GM21717 (cell line): ENCODE measurements around the gene KIRREL2.

ENCODE experiments used
- ATAC-seq: cut with Tn5 transposase; IDR thresholded peaks from one replicate; pipeline ENCODE4 v1.9.1; 2021; ENCODE audit warnings: mild to moderate bottlenecking, moderate library complexity; ENCODE audit not compliant: unreplicated experiment

KIRREL2 gene

DNA sequence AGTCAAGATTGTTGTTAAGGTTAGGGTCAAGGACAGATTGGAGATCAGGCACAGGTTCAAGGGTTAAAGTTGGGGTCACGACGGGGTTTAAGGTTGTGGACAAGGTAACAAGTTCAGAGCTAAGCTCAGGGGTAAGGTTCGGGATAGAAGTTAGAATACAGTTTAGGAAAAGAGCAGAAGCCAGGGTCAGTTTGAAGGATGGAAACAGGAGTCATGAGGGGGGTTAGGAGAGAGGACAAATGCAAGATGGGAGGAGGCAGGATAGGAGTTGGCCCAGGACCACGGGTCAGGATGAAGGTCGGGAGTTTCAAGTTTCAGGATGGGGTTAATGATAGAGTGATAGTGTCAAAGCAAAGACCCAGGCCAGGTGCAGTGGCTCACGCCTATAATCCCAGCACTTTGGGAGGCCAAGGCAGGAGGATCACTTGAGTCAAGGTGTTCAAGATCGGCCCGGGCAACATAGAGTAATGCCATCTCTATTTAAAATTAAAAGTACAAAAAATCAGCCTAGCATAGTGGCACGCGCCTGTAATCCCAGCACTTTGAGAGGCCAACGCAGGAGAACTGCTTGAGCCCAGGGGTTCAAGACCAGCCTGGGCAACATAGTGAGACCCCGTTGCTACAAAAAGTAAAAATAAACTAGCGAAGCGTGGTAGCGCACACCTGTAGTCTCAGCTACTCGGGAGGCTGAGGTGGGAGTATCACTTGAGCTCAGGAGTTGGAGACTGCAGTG is 12.1 kb upstream of the KIRREL2 start:
- no peak for ATAC-seq

DNA sequence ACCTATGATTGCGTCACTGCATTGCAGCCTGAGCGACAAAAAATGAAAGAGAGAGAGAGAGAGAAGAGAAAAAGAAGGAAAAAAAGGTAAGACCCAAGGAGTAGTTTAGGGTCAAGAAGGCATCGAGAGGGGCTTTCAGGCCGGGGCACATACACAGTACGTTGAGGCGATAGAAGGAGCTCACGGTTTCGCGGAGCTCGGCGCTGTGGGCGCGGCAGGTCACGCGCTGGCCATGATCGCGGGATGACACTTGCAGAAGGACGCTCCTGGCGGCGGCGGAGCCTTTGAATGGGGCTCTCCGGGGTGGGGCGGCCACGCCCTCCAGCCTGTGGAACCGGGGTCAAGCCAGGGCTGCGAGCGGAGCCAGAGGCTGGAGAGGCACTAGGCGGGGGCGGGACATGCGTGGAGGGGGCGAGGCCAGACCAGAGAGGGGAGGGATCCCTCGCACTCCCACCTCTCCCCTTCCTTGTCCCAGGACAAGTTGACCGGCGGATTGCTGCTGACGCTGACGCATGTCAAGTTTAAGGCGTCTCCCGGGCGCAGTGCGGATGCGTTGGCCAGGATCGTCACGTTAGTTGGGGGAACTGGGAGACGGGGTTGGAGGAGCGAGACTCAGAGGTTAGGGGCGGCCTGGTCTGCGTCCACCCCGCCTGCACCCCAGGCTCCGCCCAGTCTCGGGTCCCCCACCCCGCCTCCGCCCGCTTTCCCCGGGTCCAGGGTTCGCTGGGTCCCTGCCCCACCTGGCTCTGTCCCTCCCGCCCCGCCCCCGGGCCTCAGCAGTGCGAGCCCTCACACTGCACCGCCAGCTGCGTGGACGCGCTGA is 11.3 kb upstream of the KIRREL2 start:
- no peak for ATAC-seq

DNA sequence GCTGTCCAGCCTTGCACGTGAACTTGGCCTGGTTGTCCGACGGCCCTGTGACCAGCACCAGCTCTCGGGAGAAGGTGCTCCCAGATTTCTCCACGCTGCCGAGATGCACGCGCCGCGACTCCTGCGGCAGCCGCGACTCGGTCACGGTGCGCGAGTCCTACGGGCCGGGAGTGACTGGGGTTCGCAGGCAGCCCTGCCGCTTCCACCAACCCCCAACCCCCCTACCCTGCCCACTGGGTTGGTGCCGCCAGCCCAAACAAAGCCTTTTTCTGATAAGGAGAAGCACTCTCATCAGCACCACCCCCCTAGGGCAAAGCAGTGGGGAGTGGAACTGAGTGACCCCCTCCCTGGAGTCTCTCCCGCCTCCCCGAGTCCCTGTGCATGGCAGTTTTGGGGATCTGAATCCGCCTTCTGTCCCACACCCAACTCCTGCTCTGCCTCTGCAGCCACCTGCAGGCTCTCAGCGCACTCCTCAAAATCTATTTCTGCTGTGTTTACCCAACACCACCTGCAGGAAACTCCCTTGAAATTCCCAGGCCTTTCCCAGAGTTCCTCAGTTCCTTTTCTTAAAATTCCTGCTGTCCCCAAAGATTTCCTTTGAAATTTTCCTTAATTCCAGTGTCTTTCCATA is 10.6 kb upstream of the KIRREL2 start:
- no peak for ATAC-seq

DNA sequence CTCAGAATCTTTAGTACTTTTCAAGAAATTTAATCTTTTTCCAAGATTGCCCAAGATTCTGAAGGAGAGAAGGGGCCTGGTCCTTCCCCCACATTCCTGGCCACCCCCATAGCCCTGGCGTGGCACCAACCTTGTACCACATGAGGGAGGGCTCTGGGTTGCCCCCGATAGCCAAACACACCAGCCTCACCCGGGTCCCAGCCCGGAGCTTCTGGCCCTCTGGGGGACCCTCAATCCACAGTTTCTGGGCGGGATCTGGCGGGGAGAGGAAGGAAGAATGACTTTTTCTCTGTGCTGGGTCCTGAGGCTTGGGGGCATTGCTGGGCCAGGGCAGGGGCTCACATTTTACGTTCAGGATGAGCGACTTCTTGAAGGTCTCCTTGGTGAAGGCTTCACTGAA is 8.8 kb upstream of the KIRREL2 start:
- ATAC-seq = no peak

DNA sequence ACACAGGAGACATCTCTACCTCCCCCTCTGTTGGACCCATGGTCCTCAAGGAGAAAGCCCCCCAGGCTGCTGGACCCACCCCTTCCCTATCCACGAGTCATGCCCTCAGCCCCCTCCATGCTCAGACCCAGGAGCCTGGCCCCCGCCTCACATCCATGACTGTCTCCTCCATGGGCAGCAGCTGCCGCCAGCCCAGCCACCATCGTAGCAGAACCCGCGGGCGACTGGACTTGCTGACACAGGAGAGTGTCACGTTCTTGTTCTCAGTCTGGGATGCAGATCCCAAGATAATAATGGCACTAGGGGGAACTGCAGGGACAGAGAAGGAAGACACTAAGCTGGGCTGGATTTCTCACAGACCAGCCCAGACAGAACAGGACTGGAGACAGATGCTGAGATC is 8.2 kb upstream of the KIRREL2 start:
- ATAC-seq = no peak

DNA sequence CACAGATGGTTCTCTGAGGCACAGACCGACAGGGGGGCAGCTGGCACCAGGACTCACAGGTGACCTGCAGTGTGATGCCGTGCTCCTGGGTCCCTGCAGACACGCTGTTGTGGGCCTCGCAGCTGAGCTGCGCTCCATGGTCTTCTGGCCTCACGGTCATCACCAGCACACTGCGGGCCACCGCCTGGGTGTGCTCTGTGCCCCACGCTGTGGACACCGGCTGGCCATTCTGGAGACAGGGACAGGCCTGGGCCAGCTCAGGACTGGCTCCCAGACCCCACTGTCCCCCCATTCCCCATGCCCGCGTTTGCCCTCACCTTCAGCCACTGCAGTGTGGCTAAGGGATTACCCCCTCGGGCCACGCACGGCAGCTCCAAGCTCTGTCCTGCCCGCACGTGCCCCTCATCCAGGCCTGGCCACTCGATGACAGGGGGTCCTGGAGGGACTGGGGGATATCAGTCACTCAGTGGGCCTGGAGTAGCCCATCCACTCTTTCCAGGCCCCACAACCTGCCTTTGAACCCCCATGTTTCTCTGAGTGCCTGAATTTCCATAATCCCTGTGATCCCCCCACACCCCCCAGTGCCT is 7.7 kb upstream of the KIRREL2 start:
- no peak for ATAC-seq

DNA sequence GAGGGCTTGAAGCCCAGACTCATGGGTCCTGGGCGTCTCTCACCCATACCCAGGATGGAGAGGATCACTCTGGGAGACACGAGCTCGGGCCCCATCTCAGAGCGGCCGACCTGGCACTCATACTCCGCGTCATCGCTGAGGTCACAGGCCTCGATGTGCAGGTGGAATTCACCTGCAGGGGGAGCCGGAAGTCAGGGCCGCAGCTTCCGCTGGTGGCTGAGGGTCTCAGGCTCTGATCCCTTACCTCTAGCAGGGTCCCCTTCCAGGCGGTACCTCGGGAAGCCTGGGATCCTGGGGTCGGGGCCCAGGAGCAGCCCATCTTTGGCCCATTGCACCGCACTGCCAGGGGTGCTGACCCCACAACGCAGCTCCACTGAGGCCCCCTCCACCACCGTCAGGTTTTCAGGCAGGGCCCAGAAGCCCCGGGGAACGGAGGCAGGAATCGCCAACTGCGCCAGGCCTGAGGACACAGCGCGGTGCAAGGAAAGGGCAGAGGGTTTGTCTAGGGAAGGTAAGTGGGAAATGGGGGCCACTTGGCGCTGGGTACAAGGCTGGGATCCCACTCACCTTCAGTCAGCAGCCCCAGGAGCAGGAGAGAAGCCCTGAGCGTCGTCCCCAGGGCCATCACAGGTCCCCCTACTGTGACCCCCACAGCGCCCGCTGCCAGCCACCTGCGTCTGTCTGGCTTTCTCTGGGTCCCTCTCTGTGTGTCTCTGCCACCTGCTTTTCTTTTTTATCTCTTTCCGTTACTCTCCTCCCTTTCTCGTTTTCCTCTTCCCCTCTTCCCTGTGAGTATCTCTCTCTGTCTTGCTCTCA is 5.3 kb upstream of the KIRREL2 start:
- ATAC-seq = no peak

DNA sequence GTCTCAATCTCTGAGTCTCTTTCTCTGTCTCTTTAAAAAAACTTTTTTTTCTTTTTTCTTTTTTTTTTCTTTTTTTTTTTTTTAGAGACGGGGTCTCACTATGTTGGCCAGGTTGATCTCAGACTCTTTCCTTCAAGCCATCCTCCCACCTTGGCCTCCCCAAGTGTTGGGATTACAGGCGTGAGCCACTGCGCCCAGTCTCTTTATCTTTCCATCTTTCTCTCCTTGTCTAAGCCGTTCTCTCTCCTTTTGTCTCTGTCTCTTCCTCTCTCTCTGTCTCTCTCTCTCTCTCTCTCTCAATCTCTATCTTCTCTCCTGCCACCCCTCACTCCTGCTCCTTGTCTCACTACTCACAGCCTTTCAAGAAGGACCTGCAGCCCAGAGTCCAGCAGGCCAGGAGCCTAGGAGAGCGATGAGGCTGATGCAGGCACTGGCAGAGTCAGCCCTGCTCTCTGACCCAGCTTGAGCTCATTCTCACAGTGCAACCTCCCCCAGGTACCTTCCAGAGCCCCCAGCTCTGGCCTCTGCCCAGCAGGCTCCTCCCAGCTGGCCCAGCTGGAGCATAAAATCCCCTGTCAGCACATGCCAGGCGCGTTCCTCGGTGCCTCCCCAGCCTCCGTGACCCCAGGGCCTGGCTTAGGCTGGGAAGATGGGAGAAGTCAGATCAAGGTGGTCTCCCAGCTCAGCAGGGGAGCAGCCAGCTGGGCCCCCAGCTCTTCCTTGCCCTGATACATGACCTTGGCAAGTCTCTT is 4.5 kb upstream of the KIRREL2 start, which contains the start of gene NPHS1:
TSS of gene NPHS1 (minus strand) at position 476 of the 752 bp plus-strand sequence. CDS start 667 bp downstream, outside the sequence.
- no peak for ATAC-seq

DNA sequence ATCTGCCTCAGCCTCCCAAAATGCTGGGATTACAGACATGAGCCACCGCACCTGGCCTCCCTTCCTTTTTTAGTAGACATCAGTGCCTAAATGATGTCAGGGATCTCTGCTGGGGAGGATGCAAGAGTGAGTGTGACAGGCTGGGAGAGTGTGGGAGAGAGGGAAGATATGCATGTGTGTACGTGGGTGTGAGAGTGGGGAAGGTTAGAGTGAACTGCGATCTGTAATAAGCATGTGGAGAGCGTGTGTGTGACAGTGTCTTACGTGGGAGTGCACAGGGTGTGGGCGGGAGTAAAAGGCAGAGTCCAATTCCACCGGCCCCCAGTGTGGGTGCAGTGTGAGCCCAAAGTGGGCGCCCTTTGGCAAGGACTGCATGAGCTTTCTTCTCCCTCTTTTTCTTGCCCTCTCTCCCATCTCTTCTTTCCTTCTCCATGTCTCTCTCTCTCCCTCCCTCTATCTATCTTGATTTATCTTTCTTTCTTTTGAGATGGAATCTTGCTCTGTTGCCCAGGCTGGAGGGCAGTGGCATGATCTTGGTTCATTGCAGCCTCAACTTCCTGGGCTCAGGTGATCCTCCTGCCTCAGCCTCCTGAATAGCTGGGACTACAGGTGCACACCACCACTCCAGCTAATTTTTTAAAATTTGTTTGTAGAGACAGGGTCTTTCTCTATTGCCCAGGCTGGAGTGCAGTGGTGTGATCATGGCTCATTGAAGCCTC is 3.5 kb upstream of the KIRREL2 start:
- ATAC-seq = no peak

DNA sequence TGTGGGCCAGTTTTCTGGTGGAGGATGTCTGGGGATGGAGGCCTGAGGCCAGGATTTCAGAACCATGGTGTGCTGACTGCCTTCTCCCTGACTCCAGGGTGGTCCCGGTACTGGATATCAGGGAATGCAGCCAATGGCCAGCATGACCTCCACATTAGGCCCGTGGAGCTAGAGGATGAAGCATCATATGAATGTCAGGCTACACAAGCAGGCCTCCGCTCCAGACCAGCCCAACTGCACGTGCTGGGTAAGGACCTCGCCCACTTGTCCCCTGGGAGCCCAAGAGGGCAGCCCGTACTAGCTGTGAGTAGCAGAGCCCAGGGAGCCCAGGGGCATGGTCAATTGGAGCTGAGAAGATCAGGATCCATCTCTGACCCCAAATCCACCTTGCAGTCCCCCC is 1.6 kb downstream of the KIRREL2 start:
- ATAC-seq = no peak

DNA sequence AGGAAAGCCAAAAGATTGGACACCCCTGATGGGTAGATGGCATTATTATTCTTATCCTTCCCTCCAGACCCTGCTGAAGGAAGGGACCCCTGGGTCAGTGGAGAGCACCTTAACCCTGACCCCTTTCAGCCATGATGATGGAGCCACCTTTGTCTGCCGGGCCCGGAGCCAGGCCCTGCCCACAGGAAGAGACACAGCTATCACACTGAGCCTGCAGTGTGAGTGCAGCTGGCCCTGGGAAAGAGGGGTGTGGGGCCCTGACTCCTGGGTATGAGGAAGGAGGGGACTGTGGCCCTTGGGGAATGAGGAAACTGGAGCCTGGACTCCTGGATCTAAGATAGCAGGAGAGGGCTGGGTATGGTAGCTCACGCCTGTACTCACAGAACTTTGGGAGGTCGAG is 2.7 kb downstream of the KIRREL2 start:
- ATAC-seq = no peak

DNA sequence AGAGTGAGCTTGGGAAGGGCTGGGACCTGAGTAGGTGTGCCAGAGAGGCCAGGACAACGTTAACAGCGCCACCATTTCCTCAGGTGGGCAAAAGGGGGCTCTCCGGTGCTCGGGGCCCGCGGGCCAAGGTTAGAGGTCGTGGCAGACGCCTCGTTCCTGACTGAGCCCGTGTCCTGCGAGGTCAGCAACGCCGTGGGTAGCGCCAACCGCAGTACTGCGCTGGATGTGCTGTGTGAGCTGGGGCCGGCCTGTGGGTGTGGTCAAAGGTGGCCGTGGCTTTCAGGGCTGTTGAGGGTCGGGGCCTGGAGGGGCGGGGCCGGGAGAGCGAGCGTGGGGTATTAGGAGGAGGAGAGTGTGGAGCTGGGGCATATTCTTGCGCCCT is 3.7 kb downstream of the KIRREL2 start:
- ATAC-seq = no peak

DNA sequence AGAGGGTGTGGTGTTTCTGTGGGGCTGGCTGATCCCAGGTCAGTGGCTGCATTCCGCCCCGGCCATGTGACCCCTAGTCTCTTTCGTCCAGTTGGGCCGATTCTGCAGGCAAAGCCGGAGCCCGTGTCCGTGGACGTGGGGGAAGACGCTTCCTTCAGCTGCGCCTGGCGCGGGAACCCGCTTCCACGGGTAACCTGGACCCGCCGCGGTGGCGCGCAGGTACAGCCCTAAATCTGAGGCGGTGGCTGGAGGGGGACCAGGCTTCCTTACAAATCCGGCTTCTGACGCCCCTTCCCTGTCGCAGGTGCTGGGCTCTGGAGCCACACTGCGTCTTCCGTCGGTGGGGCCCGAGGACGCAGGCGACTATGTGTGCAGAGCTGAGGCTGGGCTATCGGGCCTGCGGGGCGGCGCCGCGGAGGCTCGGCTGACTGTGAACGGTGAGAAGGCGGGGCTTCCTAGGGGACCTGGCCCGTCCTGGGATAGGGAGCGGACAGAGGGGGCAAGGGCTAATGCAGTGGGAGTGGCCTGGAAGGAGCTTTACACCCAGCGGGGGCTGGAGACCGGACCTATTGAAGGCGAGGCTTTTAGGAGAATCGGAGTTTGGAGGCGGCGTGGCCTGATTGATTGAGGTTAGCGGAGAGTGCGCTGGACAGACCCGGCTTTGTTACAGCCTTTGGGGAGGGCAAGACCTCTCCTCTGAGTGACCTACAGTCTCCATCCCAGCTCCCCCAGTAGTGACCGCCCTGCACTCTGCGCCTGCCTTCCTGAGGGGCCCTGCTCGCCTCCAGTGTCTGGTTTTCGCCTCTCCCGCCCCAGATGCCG is 4.3 kb downstream of the KIRREL2 start:
- no peak for ATAC-seq

DNA sequence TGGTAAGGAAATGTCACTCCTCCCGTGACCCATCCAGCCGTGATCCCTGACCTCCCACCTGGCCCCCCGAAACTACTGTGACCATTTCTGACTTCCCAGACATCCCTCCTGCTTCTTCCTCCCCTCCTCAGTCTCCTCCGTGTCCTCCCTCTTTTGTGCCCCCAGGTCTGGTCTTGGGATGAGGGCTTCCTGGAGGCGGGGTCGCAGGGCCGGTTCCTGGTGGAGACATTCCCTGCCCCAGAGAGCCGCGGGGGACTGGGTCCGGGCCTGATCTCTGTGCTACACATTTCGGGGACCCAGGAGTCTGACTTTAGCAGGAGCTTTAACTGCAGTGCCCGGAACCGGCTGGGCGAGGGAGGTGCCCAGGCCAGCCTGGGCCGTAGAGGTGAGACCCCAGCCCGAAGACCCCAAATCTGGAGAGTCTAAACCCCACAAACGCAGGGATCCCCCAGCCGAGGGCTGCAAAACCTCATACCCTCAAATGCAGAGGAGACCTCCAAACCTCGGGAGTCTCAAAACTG is 5.0 kb downstream of the KIRREL2 start:
- no peak for ATAC-seq

DNA sequence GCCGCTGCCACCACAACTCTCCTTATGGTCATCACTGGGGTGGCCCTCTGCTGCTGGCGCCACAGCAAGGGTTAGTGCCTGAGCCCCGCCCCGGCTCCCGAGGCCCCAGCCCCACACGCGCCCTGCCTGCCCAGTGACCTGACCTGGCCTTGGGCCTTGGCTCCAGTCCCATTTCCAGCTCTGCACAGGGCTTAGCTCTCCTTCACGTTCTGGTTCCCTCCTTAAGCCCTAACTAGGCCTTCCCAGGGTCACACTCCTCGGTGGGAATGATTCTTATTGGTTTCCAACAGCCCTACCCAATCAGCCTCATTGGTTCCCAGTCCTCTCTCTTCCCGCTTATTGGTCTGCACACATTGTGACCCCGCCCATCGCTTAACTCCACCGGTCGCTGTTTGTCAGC is 5.8 kb downstream of the KIRREL2 start:
- ATAC-seq = no peak

DNA sequence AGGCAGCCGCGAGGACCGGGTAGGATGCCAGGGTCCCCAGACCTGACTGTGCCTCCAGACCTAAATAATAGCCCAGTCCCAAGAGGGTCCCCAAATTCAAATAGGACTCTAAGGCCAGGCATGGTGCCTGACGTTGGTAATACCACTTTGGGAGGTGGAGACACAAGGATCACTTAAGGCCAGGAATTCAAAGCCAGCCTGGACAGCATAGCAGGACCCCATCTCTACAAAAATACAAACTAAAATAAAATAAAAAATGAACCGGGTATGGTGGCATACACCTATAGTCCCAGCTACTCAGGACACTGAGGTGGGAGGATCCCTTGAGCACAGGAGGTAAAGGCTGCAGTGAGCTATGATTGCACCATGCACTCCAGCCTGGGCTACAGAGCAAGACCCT is 6.3 kb downstream of the KIRREL2 start:
- ATAC-seq = no peak

DNA sequence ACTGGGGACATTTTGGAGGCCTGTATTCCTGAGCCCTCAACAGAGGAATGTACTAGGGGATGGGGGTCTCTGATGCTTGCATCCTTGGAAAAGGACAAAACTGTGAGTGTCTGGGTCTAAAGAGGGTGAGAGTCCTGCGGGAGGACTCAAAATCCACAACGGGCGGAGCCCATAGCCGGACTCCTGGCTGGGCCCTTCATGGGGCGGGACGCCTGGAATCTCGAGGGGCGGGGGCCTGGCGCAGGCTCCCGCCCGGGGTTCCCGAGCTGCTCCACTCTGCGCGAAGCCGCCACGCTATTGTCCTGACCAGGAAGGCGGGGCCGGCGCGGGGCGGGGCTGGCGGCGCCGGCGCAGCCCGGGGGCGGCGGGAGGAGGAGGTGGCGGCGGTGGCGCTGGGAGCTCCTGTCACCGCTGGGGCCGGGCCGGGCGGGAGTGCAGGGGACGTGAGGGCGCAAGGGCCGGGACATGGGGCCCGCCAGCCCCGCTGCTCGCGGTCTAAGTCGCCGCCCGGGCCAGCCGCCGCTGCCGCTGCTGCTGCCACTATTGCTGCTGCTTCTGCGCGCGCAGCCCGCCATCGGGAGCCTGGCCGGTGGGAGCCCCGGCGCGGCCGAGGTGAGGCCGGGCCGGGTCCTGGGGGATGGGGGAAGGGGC is 11.6 kb downstream of the KIRREL2 start, which contains the start of gene APLP1:
TSS of gene APLP1 (plus strand) at position 403 of the 651 bp plus-strand sequence. CDS start at position 466, 63 bp downstream.
- ATAC-seq = no peak
